ENCODE data around the gene KHDRBS2.

GRCh38 chr6:61841958-61842357, 444.1 kb downstream of the KHDRBS2 start:
- no peak for TF ChIP-seq POLR2A (IDR thresholded peaks at IDR 0.05; ENCODE audit: low read depth, low read length)
- TF ChIP-seq, protein P1, sequence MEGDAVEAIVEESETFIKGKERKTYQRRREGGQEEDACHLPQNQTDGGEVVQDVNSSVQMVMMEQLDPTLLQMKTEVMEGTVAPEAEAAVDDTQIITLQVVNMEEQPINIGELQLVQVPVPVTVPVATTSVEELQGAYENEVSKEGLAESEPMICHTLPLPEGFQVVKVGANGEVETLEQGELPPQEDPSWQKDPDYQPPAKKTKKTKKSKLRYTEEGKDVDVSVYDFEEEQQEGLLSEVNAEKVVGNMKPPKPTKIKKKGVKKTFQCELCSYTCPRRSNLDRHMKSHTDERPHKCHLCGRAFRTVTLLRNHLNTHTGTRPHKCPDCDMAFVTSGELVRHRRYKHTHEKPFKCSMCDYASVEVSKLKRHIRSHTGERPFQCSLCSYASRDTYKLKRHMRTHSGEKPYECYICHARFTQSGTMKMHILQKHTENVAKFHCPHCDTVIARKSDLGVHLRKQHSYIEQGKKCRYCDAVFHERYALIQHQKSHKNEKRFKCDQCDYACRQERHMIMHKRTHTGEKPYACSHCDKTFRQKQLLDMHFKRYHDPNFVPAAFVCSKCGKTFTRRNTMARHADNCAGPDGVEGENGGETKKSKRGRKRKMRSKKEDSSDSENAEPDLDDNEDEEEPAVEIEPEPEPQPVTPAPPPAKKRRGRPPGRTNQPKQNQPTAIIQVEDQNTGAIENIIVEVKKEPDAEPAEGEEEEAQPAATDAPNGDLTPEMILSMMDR (conservative IDR thresholded peaks at IDR 0.05; ENCODE audit: low read depth, low read length), result no peak

All from IMR-90 (cell line).